ENCODE measurements around the gene SSH2.

SSH2 gene, protein sequence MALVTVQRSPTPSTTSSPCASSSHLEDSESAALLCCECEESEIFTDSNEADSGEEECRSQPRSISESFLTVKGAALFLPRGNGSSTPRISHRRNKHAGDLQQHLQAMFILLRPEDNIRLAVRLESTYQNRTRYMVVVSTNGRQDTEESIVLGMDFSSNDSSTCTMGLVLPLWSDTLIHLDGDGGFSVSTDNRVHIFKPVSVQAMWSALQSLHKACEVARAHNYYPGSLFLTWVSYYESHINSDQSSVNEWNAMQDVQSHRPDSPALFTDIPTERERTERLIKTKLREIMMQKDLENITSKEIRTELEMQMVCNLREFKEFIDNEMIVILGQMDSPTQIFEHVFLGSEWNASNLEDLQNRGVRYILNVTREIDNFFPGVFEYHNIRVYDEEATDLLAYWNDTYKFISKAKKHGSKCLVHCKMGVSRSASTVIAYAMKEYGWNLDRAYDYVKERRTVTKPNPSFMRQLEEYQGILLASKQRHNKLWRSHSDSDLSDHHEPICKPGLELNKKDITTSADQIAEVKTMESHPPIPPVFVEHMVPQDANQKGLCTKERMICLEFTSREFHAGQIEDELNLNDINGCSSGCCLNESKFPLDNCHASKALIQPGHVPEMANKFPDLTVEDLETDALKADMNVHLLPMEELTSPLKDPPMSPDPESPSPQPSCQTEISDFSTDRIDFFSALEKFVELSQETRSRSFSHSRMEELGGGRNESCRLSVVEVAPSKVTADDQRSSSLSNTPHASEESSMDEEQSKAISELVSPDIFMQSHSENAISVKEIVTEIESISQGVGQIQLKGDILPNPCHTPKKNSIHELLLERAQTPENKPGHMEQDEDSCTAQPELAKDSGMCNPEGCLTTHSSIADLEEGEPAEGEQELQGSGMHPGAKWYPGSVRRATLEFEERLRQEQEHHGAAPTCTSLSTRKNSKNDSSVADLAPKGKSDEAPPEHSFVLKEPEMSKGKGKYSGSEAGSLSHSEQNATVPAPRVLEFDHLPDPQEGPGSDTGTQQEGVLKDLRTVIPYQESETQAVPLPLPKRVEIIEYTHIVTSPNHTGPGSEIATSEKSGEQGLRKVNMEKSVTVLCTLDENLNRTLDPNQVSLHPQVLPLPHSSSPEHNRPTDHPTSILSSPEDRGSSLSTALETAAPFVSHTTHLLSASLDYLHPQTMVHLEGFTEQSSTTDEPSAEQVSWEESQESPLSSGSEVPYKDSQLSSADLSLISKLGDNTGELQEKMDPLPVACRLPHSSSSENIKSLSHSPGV (N-terminal part only)
- total RNA-seq: 88.0 to 155 (median 89.4) reads per million in 3 donors

GRCh38 chr17:29929533-29930408 lies at the start of gene SSH2:
Gene SSH2 (minus strand): TSS chr17:29930228. CDS start chr17:29930000, 228 bp downstream.
- H3K36me3 ChIP-seq (ENCODE audit: control insufficient read depth, insufficient read depth, low read length): peaks cover 3% of the 10 kb centered on the region
- H3K4me3 ChIP-seq (ENCODE audit: insufficient read depth, low read depth, low read length, poor library complexity, severe bottlenecking): peak within 1 kb of the TSS; percentile 99
- H3K27ac ChIP-seq (ENCODE audit: insufficient read depth, low read length, poor library complexity, severe bottlenecking): peak within 1 kb of the TSS; percentile 94
- no peaks in the 10 kb centered on the region for H3K27me3 ChIP-seq (replicated peaks; ENCODE audit: control insufficient read depth, insufficient read depth, low read length, poor library complexity, severe bottlenecking)
- no peaks in the 10 kb centered on the region for H3K9me3 ChIP-seq (ENCODE audit: control insufficient read depth, low read length)
- DNase-seq: peak; percentile 78 to 85 (median 80)
- H3K4me1 ChIP-seq (ENCODE audit: control insufficient read depth, insufficient read depth, low read length, poor library complexity, severe bottlenecking): peaks cover 5% of the 10 kb centered on the region

- H3K36me3 ChIP-seq (ENCODE audit: control insufficient read depth, insufficient read depth, low read length): no peaks in the 10 kb centered on the region
- DNase-seq: no peak
- no peaks in the 10 kb centered on the region for H3K27me3 ChIP-seq (replicated peaks; ENCODE audit: control insufficient read depth, insufficient read depth, low read length, poor library complexity, severe bottlenecking)
- H3K9me3 ChIP-seq (ENCODE audit: control insufficient read depth, low read length): no peaks in the 10 kb centered on the region
- no peak overlapping the region for H3K27ac ChIP-seq (ENCODE audit: insufficient read depth, low read length, poor library complexity, severe bottlenecking)
- H3K4me1 ChIP-seq (ENCODE audit: control insufficient read depth, insufficient read depth, low read length, poor library complexity, severe bottlenecking): no peaks in the 10 kb centered on the region
- H3K4me3 ChIP-seq (ENCODE audit: insufficient read depth, low read depth, low read length, poor library complexity, severe bottlenecking): no peak overlapping the region
Observed at GRCh38 chr17:29977836-29978235, 47.8 kb upstream of the SSH2 start.

GRCh38 chr17:29973005-29973404 lies 43.0 kb upstream of the SSH2 start:
- Histone ChIP-seq H3K27me3 (replicated peaks; ENCODE audit: control insufficient read depth, insufficient read depth, low read length, poor library complexity, severe bottlenecking) (no peaks in the 10 kb centered on the region), H3K4me1 (ENCODE audit: control insufficient read depth, insufficient read depth, low read length, poor library complexity, severe bottlenecking) (no peaks in the 10 kb centered on the region), H3K36me3 (ENCODE audit: control insufficient read depth, insufficient read depth, low read length) (no peaks in the 10 kb centered on the region), H3K27ac (ENCODE audit: insufficient read depth, low read length, poor library complexity, severe bottlenecking) (no peak overlapping the region), H3K9me3 (ENCODE audit: control insufficient read depth, low read length) (no peaks in the 10 kb centered on the region), H3K4me3 (ENCODE audit: insufficient read depth, low read depth, low read length, poor library complexity, severe bottlenecking) (no peak overlapping the region)
- DNase-seq: no peak

GRCh38 chr17:29972277-29972676 lies 42.2 kb upstream of the SSH2 start:
- H3K4me3 ChIP-seq (ENCODE audit: insufficient read depth, low read depth, low read length, poor library complexity, severe bottlenecking): no peak overlapping the region
- no peak for DNase-seq
- H3K9me3 ChIP-seq (ENCODE audit: control insufficient read depth, low read length): no peaks in the 10 kb centered on the region
- no peaks in the 10 kb centered on the region for H3K36me3 ChIP-seq (ENCODE audit: control insufficient read depth, insufficient read depth, low read length)
- no peaks in the 10 kb centered on the region for H3K27me3 ChIP-seq (replicated peaks; ENCODE audit: control insufficient read depth, insufficient read depth, low read length, poor library complexity, severe bottlenecking)
- H3K27ac ChIP-seq (ENCODE audit: insufficient read depth, low read length, poor library complexity, severe bottlenecking): no peak overlapping the region
- H3K4me1 ChIP-seq (ENCODE audit: control insufficient read depth, insufficient read depth, low read length, poor library complexity, severe bottlenecking): no peaks in the 10 kb centered on the region

GRCh38 chr17:29968271-29968670 lies 38.2 kb upstream of the SSH2 start:
- no peaks in the 10 kb centered on the region for H3K36me3 ChIP-seq (ENCODE audit: control insufficient read depth, insufficient read depth, low read length)
- no peaks in the 10 kb centered on the region for H3K27me3 ChIP-seq (replicated peaks; ENCODE audit: control insufficient read depth, insufficient read depth, low read length, poor library complexity, severe bottlenecking)
- no peaks in the 10 kb centered on the region for H3K4me1 ChIP-seq (ENCODE audit: control insufficient read depth, insufficient read depth, low read length, poor library complexity, severe bottlenecking)
- H3K4me3 ChIP-seq (ENCODE audit: insufficient read depth, low read depth, low read length, poor library complexity, severe bottlenecking): no peak overlapping the region
- no peak for DNase-seq
- no peaks in the 10 kb centered on the region for H3K9me3 ChIP-seq (ENCODE audit: control insufficient read depth, low read length)
- no peak overlapping the region for H3K27ac ChIP-seq (ENCODE audit: insufficient read depth, low read length, poor library complexity, severe bottlenecking)

- no peak for DNase-seq
- Histone ChIP-seq H3K27ac (ENCODE audit: insufficient read depth, low read length, poor library complexity, severe bottlenecking) (no peak overlapping the region), H3K4me3 (ENCODE audit: insufficient read depth, low read depth, low read length, poor library complexity, severe bottlenecking) (no peak overlapping the region), H3K4me1 (ENCODE audit: control insufficient read depth, insufficient read depth, low read length, poor library complexity, severe bottlenecking) (no peaks in the 10 kb centered on the region), H3K9me3 (ENCODE audit: control insufficient read depth, low read length) (no peaks in the 10 kb centered on the region), H3K36me3 (ENCODE audit: control insufficient read depth, insufficient read depth, low read length) (no peaks in the 10 kb centered on the region), H3K27me3 (replicated peaks; ENCODE audit: control insufficient read depth, insufficient read depth, low read length, poor library complexity, severe bottlenecking) (no peaks in the 10 kb centered on the region)
Observed at GRCh38 chr17:29962656-29963055, 32.6 kb upstream of the SSH2 start.

- no peak for DNase-seq
- no peaks in the 10 kb centered on the region for H3K27me3 ChIP-seq (replicated peaks; ENCODE audit: control insufficient read depth, insufficient read depth, low read length, poor library complexity, severe bottlenecking)
- H3K27ac ChIP-seq (ENCODE audit: insufficient read depth, low read length, poor library complexity, severe bottlenecking): no peak overlapping the region
- H3K4me3 ChIP-seq (ENCODE audit: insufficient read depth, low read depth, low read length, poor library complexity, severe bottlenecking): no peak overlapping the region
- no peaks in the 10 kb centered on the region for H3K36me3 ChIP-seq (ENCODE audit: control insufficient read depth, insufficient read depth, low read length)
- no peaks in the 10 kb centered on the region for H3K4me1 ChIP-seq (ENCODE audit: control insufficient read depth, insufficient read depth, low read length, poor library complexity, severe bottlenecking)
- no peaks in the 10 kb centered on the region for H3K9me3 ChIP-seq (ENCODE audit: control insufficient read depth, low read length)
Observed at GRCh38 chr17:29959658-29960337, 29.8 kb upstream of the SSH2 start.

GRCh38 chr17:29958947-29959657 lies 29.1 kb upstream of the SSH2 start:
- Histone ChIP-seq H3K4me3 (ENCODE audit: insufficient read depth, low read depth, low read length, poor library complexity, severe bottlenecking) (no peak overlapping the region), H3K27me3 (replicated peaks; ENCODE audit: control insufficient read depth, insufficient read depth, low read length, poor library complexity, severe bottlenecking) (no peaks in the 10 kb centered on the region), H3K4me1 (ENCODE audit: control insufficient read depth, insufficient read depth, low read length, poor library complexity, severe bottlenecking) (no peaks in the 10 kb centered on the region), H3K27ac (ENCODE audit: insufficient read depth, low read length, poor library complexity, severe bottlenecking) (no peak overlapping the region), H3K36me3 (ENCODE audit: control insufficient read depth, insufficient read depth, low read length) (no peaks in the 10 kb centered on the region), H3K9me3 (ENCODE audit: control insufficient read depth, low read length) (no peaks in the 10 kb centered on the region)
- DNase-seq: no peak
